ENCODE data around the gene AMPD1. TPM values are rescaled to one million over a fixed set of nuclear protein-coding genes. Genes with fewer than 3 reads are reported as not detected.

The AMPD1 gene
- total RNA-seq, 1 experiment from 2014 or later: not detected

GRCh38 chr1:114719424-114719787 is 24.1 kb upstream of the AMPD1 start:
- BruUV-seq (replicated peaks): no TSS peak
- DNase-seq (ENCODE audit: unreplicated experiment): no peak
- H3K4me3 Mint-ChIP-seq (ENCODE audit: unreplicated experiment): no peak overlapping the region
- H3K27ac Mint-ChIP-seq (ENCODE audit: low read depth, unreplicated experiment): no peak overlapping the region
- H3K36me3 Mint-ChIP-seq (ENCODE audit: insufficient read depth, unreplicated experiment): peaks cover 86% of the 10 kb centered on the region
- H3K4me1 Mint-ChIP-seq (ENCODE audit: insufficient read depth, unreplicated experiment): peaks cover 8% of the 10 kb centered on the region
- TF ChIP-seq CTCF (IDR thresholded peaks at IDR 0.05; ENCODE audit: unreplicated experiment): no peak
- ChIA-PET POLR2A (interaction anchor here (1.2 kb wide), 1 partner anchor 22 kb away, joined by 7 read pairs; no protein-coding TSS in a partner anchor), CTCF (interaction anchor here (1.2 kb wide), 1 partner anchor 373 kb away, joined by 4 read pairs; no protein-coding TSS in a partner anchor)
- H3K9me3 Mint-ChIP-seq (ENCODE audit: unreplicated experiment): no peaks in the 10 kb centered on the region
- intact Hi-C loops (cut with micrococcal nuclease): no loop called here
- H3K27me3 Mint-ChIP-seq (ENCODE audit: insufficient read depth, unreplicated experiment): no peaks in the 10 kb centered on the region

GRCh38 chr1:114718661-114719423 is 23.5 kb upstream of the AMPD1 start:
- Mint-ChIP-seq H3K36me3 (ENCODE audit: insufficient read depth, unreplicated experiment) (peaks cover 85% of the 10 kb centered on the region), H3K4me1 (ENCODE audit: insufficient read depth, unreplicated experiment) (peaks cover 8% of the 10 kb centered on the region), H3K9me3 (ENCODE audit: unreplicated experiment) (no peaks in the 10 kb centered on the region), H3K27me3 (ENCODE audit: insufficient read depth, unreplicated experiment) (no peaks in the 10 kb centered on the region), H3K27ac (ENCODE audit: low read depth, unreplicated experiment) (no peak overlapping the region), H3K4me3 (ENCODE audit: unreplicated experiment) (no peak overlapping the region)
- ChIA-PET POLR2A (interaction anchor here (0.5 to 1.2 kb wide), 2 partner anchors 23 to 40 kb away, joined by 3 to 7 read pairs; no protein-coding TSS in a partner anchor), CTCF (interaction anchor here (1.2 kb wide), 1 partner anchor 372 kb away, joined by 4 read pairs; no protein-coding TSS in a partner anchor)
- intact Hi-C loops (cut with micrococcal nuclease): no loop called here
- DNase-seq (ENCODE audit: unreplicated experiment): no peak
- BruUV-seq (replicated peaks): no TSS peak
- TF ChIP-seq CTCF (IDR thresholded peaks at IDR 0.05; ENCODE audit: unreplicated experiment): no peak

- intact Hi-C loops (cut with micrococcal nuclease): loop anchor here (2.0 kb wide), 1 partner anchor 40 kb away; the partner anchor contains the start of gene CSDE1
- H3K36me3 Mint-ChIP-seq (ENCODE audit: insufficient read depth, unreplicated experiment): peaks cover 84% of the 10 kb centered on the region
Observed at GRCh38 chr1:114716304-114717170, 21.2 kb upstream of the AMPD1 start, which contains the start of gene NRAS. NRAS (minus strand) TSS chr1:114716771; CDS start chr1:114716160, 611 bp downstream.

More at GRCh38 chr1:114716304-114717170, 21.2 kb upstream of the AMPD1 start, which contains the start of gene NRAS:
- Mint-ChIP-seq H3K9me3 (ENCODE audit: unreplicated experiment) (no peaks in the 10 kb centered on the region), H3K4me3 (ENCODE audit: unreplicated experiment) (peak within 1 kb of the TSS; percentile 99), H3K27ac (ENCODE audit: low read depth, unreplicated experiment) (peak within 1 kb of the TSS; percentile 100), H3K4me1 (ENCODE audit: insufficient read depth, unreplicated experiment) (peaks cover 8% of the 10 kb centered on the region), H3K27me3 (ENCODE audit: insufficient read depth, unreplicated experiment) (no peaks in the 10 kb centered on the region)
- POLR2A ChIA-PET: interaction anchor here (0.6 to 3.9 kb wide), 26 partner anchors 9 to 370 kb away, joined by 3 to 43 read pairs (median 4); partner anchors contain the start of genes AMPD1, BCAS2, CSDE1 and DENND2C
- CTCF ChIA-PET: interaction anchor here (0.5 to 1.6 kb wide), 7 partner anchors 9 to 395 kb away, joined by 3 to 7 read pairs (median 3); no protein-coding TSS in a partner anchor
- peak; percentile 89 for DNase-seq (ENCODE audit: unreplicated experiment)
- TSS peak; percentile 90 for BruUV-seq (replicated peaks)
- no peak for TF ChIP-seq CTCF (IDR thresholded peaks at IDR 0.05; ENCODE audit: unreplicated experiment)
